Trophoblast cell (in vitro differentiated cells and primary cell): ENCODE data around the gene IPCEF1.

ENCODE experiments used
- DNase-seq, 2 donors: peaks; one replicate each; pipeline ENCODE4 v3.0.0-alpha.2; 2016
- H2AFZ ChIP-seq: 2 replicates; pipeline ENCODE4 v1.6.1; 2013; ENCODE audit warnings: low read length, moderate library complexity, mild to moderate bottlenecking; ENCODE audit not compliant: insufficient read depth, poor library complexity
- H2AK5ac ChIP-seq: 2 replicates; pipeline ENCODE4 v1.6.1; 2013; ENCODE audit warnings: mild to moderate bottlenecking, low read length
- H2BK120ac ChIP-seq: 2 replicates; pipeline ENCODE4 v1.6.1; 2013; ENCODE audit warnings: low read length, mild to moderate bottlenecking, moderate library complexity; ENCODE audit not compliant: insufficient read depth, poor library complexity
- H2BK12ac ChIP-seq: 2 replicates; pipeline ENCODE4 v1.6.1; 2013; ENCODE audit warnings: mild to moderate bottlenecking, low read length, moderate library complexity
- H2BK5ac ChIP-seq: 2 replicates; pipeline ENCODE4 v1.6.1; 2013; ENCODE audit warnings: low read length, low read depth, moderate library complexity, mild to moderate bottlenecking; ENCODE audit not compliant: poor library complexity
- H3K14ac ChIP-seq: 2 replicates; pipeline ENCODE4 v1.6.1; 2013; ENCODE audit warnings: mild to moderate bottlenecking, low read length
- H3K18ac ChIP-seq: 2 replicates; pipeline ENCODE4 v1.6.1; 2013; ENCODE audit warnings: mild to moderate bottlenecking, low read length
- H3K23ac ChIP-seq: 2 replicates; pipeline ENCODE4 v1.6.1; 2013; ENCODE audit warnings: low read length
- H3K27ac ChIP-seq: 2 replicates; pipeline ENCODE4 v1.5.1; 2013; ENCODE audit warnings: low read depth, mild to moderate bottlenecking, inconsistent platforms, low read length, moderate library complexity
- H3K27me3 ChIP-seq: 2 replicates; pipeline ENCODE4 v1.6.1; 2013; ENCODE audit warnings: inconsistent platforms, mild to moderate bottlenecking, low read length, moderate library complexity; ENCODE audit not compliant: insufficient read depth
- H3K36me3 ChIP-seq, 2 experiments: 1 replicate in 1 of 2; 2 replicates in 1 of 2; pipeline ENCODE4 v1.6.1; 2013; ENCODE audit warnings: low read length in 2 of 2, mild to moderate bottlenecking in 2 of 2, moderate library complexity in 1 of 2; ENCODE audit not compliant: insufficient read depth in 2 of 2, control insufficient read depth in 1 of 2
- H3K4ac ChIP-seq: 2 replicates; pipeline ENCODE4 v1.6.1; 2013; ENCODE audit warnings: low read depth, mild to moderate bottlenecking, low read length, moderate library complexity
- H3K4me1 ChIP-seq, 2 experiments: 1 replicate in 1 of 2; 2 replicates in 1 of 2; pipeline ENCODE4 v1.6.1; 2013; ENCODE audit warnings: low read length in 2 of 2, mild to moderate bottlenecking in 2 of 2, moderate library complexity in 1 of 2; ENCODE audit not compliant: insufficient read depth in 2 of 2, control insufficient read depth in 1 of 2
- H3K4me2 ChIP-seq: 2 replicates; pipeline ENCODE4 v1.6.1; 2013; ENCODE audit warnings: inconsistent platforms, mild to moderate bottlenecking, low read length, moderate library complexity
- H3K4me3 ChIP-seq: 2 replicates; pipeline ENCODE4 v1.5.1; 2013; ENCODE audit warnings: mild to moderate bottlenecking, low read depth, low read length, inconsistent platforms
- H3K79me1 ChIP-seq: one replicate; pipeline ENCODE4 v1.6.1; 2013; ENCODE audit warnings: low read length
- H3K79me2 ChIP-seq: 2 replicates; pipeline ENCODE4 v1.6.1; 2013; ENCODE audit warnings: low read length, mild to moderate bottlenecking; ENCODE audit not compliant: control insufficient read depth, insufficient read depth, poor library complexity
- H3K9ac ChIP-seq: 2 replicates; pipeline ENCODE4 v1.6.1; 2013; ENCODE audit warnings: mild to moderate bottlenecking, low read length
- H3K9me3 ChIP-seq: 2 replicates; pipeline ENCODE4 v1.6.1; 2013; ENCODE audit warnings: low read depth, mild to moderate bottlenecking, control low read depth, inconsistent platforms, low read length; ENCODE audit not compliant: insufficient read depth
- H4K12ac ChIP-seq: 2 replicates; pipeline ENCODE4 v1.6.1; 2013; ENCODE audit warnings: low read depth, mild to moderate bottlenecking, low read length, moderate library complexity
- H4K8ac ChIP-seq: 2 replicates; pipeline ENCODE4 v1.6.1; 2013; ENCODE audit warnings: low read depth, mild to moderate bottlenecking, low read length, moderate library complexity
- H4K91ac ChIP-seq: one replicate; pipeline ENCODE4 v1.6.1; 2013; ENCODE audit warnings: low read depth, mild to moderate bottlenecking, low read length, moderate library complexity
- WGBS: extraction: QIAGEN DNeasy Blood & Tissue Kit; methylation state at CpG from one replicate; pipeline ENCODE4 v1.1.7; 2013; ENCODE audit warnings: missing lambda C conversion rate; ENCODE audit not compliant: insufficient read length, insufficient coverage; ENCODE audit errors: extremely low coverage; 5-methylcytosine and 5-hydroxymethylcytosine counted together

The IPCEF1 gene

DNA sequence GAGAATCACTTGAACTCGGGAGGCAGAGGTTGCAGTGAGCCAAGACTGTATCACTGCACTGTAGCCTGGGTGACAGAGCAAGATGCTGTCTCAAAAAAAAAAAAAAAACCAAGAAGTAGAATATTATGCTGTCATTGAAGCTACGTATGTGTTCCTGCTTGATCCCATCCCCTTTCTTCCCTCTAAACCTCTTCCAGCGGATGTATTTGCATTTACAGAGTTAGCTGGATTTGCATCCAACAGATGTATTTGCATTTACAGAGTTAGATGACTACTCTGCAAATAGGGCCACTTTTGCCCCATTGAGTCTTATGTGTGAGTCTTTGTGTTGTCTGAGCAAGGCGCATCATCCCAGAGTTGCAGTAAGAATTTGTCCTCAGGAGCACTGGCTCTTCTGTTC is 24.9 kb upstream of the IPCEF1 start:
- Histone ChIP-seq H3K9me3 (no peaks in the 10 kb centered on the region), H3K79me2 (no peaks in the 10 kb centered on the region), H3K9ac (no peak overlapping the region), H3K4me3 (no peak overlapping the region), H2BK12ac (no peak overlapping the region), H3K18ac (no peak overlapping the region), H4K91ac (no peak overlapping the region), H2AK5ac (no peak overlapping the region), H3K23ac (no peak overlapping the region), H3K14ac (no peak overlapping the region), H3K79me1 (no peaks in the 10 kb centered on the region), H4K12ac (no peak overlapping the region), H2AFZ (no peak overlapping the region), H3K4me2 (no peak overlapping the region), H2BK120ac (no peak overlapping the region), H3K27ac (no peak overlapping the region), H2BK5ac (no peak overlapping the region), H3K4ac (no peak overlapping the region), H3K4me1 (no peaks in the 10 kb centered on the region), H3K36me3 (no peaks in the 10 kb centered on the region), H4K8ac (no peak overlapping the region), H3K27me3 (no peaks in the 10 kb centered on the region)
- no peak for DNase-seq
- WGBS: no CpG with 5 or more reads among the region's 4 CpGs

- Histone ChIP-seq H2AFZ (no peak overlapping the region), H3K4ac (no peak overlapping the region), H4K8ac (no peak overlapping the region), H3K18ac (no peak overlapping the region), H3K9me3 (no peaks in the 10 kb centered on the region), H3K9ac (no peak overlapping the region), H3K4me2 (no peak overlapping the region), H4K12ac (no peak overlapping the region), H2AK5ac (no peak overlapping the region), H3K4me3 (no peak overlapping the region), H3K27me3 (no peaks in the 10 kb centered on the region), H3K27ac (no peak overlapping the region), H3K23ac (no peak overlapping the region), H3K79me1 (no peaks in the 10 kb centered on the region), H2BK120ac (no peak overlapping the region), H4K91ac (no peak overlapping the region), H3K14ac (no peak overlapping the region), H2BK5ac (no peak overlapping the region), H3K79me2 (no peaks in the 10 kb centered on the region), H3K4me1 (no peaks in the 10 kb centered on the region), H2BK12ac (no peak overlapping the region), H3K36me3 (no peaks in the 10 kb centered on the region)
- WGBS: no CpG with 5 or more reads among the region's 2 CpGs
- DNase-seq: no peak
Measured at GRCh38 chr6:154380741-154381140, 24.1 kb upstream of the IPCEF1 start.

- Histone ChIP-seq H4K12ac (no peak overlapping the region), H3K4ac (no peak overlapping the region), H3K79me1 (no peaks in the 10 kb centered on the region), H3K4me1 (no peaks in the 10 kb centered on the region), H3K9ac (no peak overlapping the region), H2BK12ac (no peak overlapping the region), H3K4me3 (no peak overlapping the region), H4K8ac (no peak overlapping the region), H3K14ac (no peak overlapping the region), H3K27ac (no peak overlapping the region), H2AK5ac (no peak overlapping the region), H3K23ac (no peak overlapping the region), H3K36me3 (no peaks in the 10 kb centered on the region), H3K9me3 (no peaks in the 10 kb centered on the region), H4K91ac (no peak overlapping the region), H3K79me2 (no peaks in the 10 kb centered on the region), H3K4me2 (no peak overlapping the region), H2AFZ (no peak overlapping the region), H2BK5ac (no peak overlapping the region), H2BK120ac (no peak overlapping the region), H3K18ac (no peak overlapping the region), H3K27me3 (no peaks in the 10 kb centered on the region)
- WGBS: no CpG with 5 or more reads among the region's 3 CpGs
- DNase-seq: no peak
Measured at GRCh38 chr6:154379585-154379984, 23.0 kb upstream of the IPCEF1 start.

DNA sequence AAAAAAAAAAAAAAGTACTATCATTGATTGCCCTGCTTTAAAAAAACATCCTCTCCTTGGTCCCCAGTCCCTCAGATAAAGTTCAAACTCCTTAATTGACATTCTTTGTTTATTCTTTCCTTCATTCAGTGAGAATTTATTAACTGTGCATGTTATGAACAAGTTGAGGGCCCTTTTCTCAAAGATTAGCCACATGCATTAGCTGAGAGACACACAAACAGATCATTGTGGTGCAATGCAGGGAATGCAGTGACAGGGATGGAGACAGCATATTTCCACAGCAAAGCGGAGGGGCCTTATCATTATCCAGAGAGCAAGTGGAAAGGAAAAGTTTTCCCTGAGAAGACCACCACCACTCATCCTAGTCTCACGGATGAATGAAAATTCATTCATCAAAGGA is 21.9 kb upstream of the IPCEF1 start:
- H3K36me3 ChIP-seq: no peaks in the 10 kb centered on the region
- no peak overlapping the region for H3K14ac ChIP-seq
- H2AK5ac ChIP-seq: no peak overlapping the region
- H3K79me2 ChIP-seq: no peaks in the 10 kb centered on the region
- no peak overlapping the region for H3K9ac ChIP-seq
- no peaks in the 10 kb centered on the region for H3K79me1 ChIP-seq
- H3K27me3 ChIP-seq: no peaks in the 10 kb centered on the region
- no peak overlapping the region for H3K4me2 ChIP-seq
- H2BK12ac ChIP-seq: no peak overlapping the region
- no CpG with 5 or more reads among the region's 2 CpGs for WGBS
- no peak overlapping the region for H3K23ac ChIP-seq
- no peak overlapping the region for H4K8ac ChIP-seq
- no peak overlapping the region for H3K4ac ChIP-seq
- H2BK5ac ChIP-seq: no peak overlapping the region
- no peak overlapping the region for H2AFZ ChIP-seq
- H2BK120ac ChIP-seq: no peak overlapping the region
- no peak overlapping the region for H4K91ac ChIP-seq
- no peaks in the 10 kb centered on the region for H3K4me1 ChIP-seq
- H3K18ac ChIP-seq: no peak overlapping the region
- no peaks in the 10 kb centered on the region for H3K9me3 ChIP-seq
- no peak for DNase-seq
- no peak overlapping the region for H4K12ac ChIP-seq
- no peak overlapping the region for H3K4me3 ChIP-seq
- H3K27ac ChIP-seq: no peak overlapping the region
